Measurements from ENCODE around the gene FAM3D. TPM values are rescaled to one million over a fixed set of nuclear protein-coding genes. Genes with fewer than 3 reads are reported as not detected.

Gene FAM3D
- total RNA-seq, 1 donor from 2014 or later = not detected

DNA sequence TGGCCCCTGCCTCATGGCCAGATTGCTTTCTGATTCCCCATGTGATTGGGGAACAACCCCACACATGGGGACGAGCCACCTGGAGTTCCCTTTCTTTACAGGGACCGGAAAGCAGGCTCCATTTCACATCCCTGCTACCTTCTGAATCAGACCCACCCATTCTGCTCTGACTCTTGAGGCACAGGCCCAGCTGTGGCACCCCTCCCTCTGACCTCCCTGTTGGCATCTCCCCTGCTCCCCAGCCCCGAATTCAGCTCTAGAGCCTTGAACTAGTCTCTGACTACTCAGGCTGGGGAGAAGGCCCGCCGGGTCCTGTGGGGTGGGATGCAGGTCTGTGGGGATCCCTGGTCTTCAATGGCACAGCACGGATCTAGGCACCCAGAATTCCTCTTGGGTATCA, 12.1 kb downstream of the FAM3D start:
- Mint-ChIP-seq H3K4me1 (ENCODE audit: low read depth) (peaks cover 3% of the 10 kb centered on the region), H3K4me3 (ENCODE audit: unreplicated experiment) (no peak overlapping the region), H3K9me3 (ENCODE audit: low read depth) (no peaks in the 10 kb centered on the region), H3K27me3 (ENCODE audit: low read depth) (peaks cover 15% of the 10 kb centered on the region), H3K36me3 (ENCODE audit: low read depth) (no peaks in the 10 kb centered on the region), H3K27ac (ENCODE audit: unreplicated experiment) (no peak overlapping the region)
- TF ChIP-seq, protein P1, sequence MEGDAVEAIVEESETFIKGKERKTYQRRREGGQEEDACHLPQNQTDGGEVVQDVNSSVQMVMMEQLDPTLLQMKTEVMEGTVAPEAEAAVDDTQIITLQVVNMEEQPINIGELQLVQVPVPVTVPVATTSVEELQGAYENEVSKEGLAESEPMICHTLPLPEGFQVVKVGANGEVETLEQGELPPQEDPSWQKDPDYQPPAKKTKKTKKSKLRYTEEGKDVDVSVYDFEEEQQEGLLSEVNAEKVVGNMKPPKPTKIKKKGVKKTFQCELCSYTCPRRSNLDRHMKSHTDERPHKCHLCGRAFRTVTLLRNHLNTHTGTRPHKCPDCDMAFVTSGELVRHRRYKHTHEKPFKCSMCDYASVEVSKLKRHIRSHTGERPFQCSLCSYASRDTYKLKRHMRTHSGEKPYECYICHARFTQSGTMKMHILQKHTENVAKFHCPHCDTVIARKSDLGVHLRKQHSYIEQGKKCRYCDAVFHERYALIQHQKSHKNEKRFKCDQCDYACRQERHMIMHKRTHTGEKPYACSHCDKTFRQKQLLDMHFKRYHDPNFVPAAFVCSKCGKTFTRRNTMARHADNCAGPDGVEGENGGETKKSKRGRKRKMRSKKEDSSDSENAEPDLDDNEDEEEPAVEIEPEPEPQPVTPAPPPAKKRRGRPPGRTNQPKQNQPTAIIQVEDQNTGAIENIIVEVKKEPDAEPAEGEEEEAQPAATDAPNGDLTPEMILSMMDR (IDR thresholded peaks at IDR 0.05) = no peak
- no peak for DNase-seq (ENCODE audit: low spot score)

DNA sequence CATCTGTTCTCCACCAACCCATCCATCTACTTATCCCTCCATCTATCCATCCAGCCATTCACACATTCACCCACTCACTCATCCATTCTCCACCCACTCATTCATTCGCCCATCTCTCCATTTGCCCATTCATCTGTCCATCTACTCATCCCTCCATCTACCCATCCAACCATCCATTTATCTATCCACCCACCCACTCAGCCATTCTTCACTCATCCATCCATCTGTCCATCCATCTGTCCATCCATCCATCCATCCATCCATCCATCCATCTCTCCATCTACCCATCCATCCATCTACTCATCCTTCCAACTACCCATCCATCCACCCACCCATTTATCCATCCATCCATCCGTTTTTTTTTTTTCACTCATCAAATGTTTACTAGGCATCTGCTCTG, 13.9 kb downstream of the FAM3D start:
- TF ChIP-seq, protein P1 (IDR thresholded peaks at IDR 0.05) = no peak
- Mint-ChIP-seq H3K9me3 (ENCODE audit: low read depth) (peaks cover 3% of the 10 kb centered on the region), H3K27me3 (ENCODE audit: low read depth) (peaks cover 15% of the 10 kb centered on the region), H3K4me3 (ENCODE audit: unreplicated experiment) (no peak overlapping the region), H3K36me3 (ENCODE audit: low read depth) (no peaks in the 10 kb centered on the region), H3K27ac (ENCODE audit: unreplicated experiment) (no peak overlapping the region), H3K4me1 (ENCODE audit: low read depth) (peaks cover 3% of the 10 kb centered on the region)
- DNase-seq (ENCODE audit: low spot score) = no peak

DNA sequence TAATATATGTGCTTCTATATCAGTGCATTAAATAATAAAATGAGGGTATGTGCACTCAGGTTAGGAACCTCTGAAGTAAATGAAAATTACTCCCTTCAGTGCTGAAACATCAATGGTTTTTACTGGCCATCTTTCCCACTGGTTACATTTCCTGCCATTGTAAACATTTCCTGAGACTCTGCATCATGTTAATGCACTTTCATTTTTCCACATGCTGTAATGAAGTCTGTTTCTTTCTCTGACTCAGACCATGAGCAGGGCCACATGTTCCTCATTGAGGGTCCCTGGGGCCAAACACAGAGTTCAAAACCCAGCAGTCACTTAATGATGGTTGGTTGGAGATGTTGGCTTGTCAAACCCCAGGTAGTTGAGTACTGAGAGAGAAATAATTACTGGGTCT, 15.3 kb downstream of the FAM3D start:
- Mint-ChIP-seq H3K4me3 (ENCODE audit: unreplicated experiment) (no peak overlapping the region), H3K27ac (ENCODE audit: unreplicated experiment) (no peak overlapping the region), H3K9me3 (ENCODE audit: low read depth) (peaks cover 3% of the 10 kb centered on the region), H3K4me1 (ENCODE audit: low read depth) (peaks cover 11% of the 10 kb centered on the region), H3K27me3 (ENCODE audit: low read depth) (peaks cover 10% of the 10 kb centered on the region), H3K36me3 (ENCODE audit: low read depth) (no peaks in the 10 kb centered on the region)
- DNase-seq (ENCODE audit: low spot score) = no peak
- TF ChIP-seq, protein P1 (IDR thresholded peaks at IDR 0.05) = no peak

DNA sequence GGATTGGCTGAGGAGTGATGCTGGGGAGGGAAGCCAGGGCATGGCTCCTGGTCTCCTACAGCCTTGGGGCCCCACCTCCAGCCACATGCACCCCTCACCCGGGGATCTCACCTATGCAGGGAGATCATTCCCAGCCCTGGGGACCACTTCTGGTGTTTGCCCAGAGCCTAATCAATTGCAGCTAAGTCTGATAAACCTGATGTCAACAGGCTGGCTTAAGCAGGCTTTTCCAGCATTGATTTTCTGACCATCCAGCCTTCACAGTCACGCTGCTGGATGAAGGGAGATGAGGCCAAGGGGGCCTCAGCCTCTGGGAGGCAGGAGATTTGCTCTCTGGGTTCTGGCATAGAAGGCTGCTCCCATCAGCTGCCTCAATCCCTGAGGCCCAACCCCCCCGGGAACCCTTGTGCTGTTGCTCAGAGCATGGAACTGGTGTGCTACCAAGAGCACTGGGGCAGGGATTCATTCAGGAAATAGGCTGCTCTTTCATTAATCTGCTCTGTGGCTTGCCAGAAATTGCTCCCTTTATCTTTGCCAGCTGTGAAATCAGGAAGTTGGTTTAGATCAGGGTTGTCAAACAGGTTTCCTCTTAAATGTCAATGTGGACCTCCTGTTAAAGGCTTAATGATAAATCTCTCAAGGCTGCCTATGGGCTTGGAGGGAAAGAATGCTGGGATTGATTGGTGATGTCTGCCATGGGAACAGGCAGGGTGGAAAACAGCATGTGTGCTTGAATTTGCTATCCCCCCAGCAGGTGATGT, 19.0 kb downstream of the FAM3D start:
- peaks cover 3% of the 10 kb centered on the region for H3K9me3 Mint-ChIP-seq (ENCODE audit: low read depth)
- no peaks in the 10 kb centered on the region for H3K36me3 Mint-ChIP-seq (ENCODE audit: low read depth)
- H3K4me3 Mint-ChIP-seq (ENCODE audit: unreplicated experiment) = no peak overlapping the region
- DNase-seq (ENCODE audit: low spot score) = no peak
- no peaks in the 10 kb centered on the region for H3K27me3 Mint-ChIP-seq (ENCODE audit: low read depth)
- H3K27ac Mint-ChIP-seq (ENCODE audit: unreplicated experiment) = no peak overlapping the region
- TF ChIP-seq, protein P1 (IDR thresholded peaks at IDR 0.05) = no peak
- peaks cover 13% of the 10 kb centered on the region for H3K4me1 Mint-ChIP-seq (ENCODE audit: low read depth)

DNA sequence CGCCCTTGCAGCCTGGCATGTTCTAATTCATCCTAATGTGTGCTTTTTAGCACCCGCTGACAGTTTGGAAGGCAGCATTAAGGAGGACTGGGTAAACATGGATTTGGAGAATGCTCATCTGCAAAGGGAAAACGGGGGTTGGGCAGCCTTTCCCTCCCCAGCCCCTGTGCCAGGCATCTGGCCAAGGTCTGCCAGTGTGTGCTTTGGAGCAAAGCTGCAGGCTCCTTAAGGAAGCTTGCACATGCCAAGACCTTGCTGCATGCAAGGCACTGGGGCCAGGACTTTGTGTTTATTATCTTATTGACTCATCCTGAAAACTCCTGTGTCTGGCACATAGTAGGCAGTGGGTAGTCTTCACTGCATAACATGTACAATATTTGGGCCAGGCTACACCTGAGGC, 20.1 kb downstream of the FAM3D start:
- peaks cover 3% of the 10 kb centered on the region for H3K9me3 Mint-ChIP-seq (ENCODE audit: low read depth)
- H3K36me3 Mint-ChIP-seq (ENCODE audit: low read depth) = no peaks in the 10 kb centered on the region
- DNase-seq (ENCODE audit: low spot score) = no peak
- TF ChIP-seq, protein P1 (IDR thresholded peaks at IDR 0.05) = no peak
- peaks cover 13% of the 10 kb centered on the region for H3K4me1 Mint-ChIP-seq (ENCODE audit: low read depth)
- peak overlapping the region; percentile 68 for H3K27ac Mint-ChIP-seq (ENCODE audit: unreplicated experiment)
- no peak overlapping the region for H3K4me3 Mint-ChIP-seq (ENCODE audit: unreplicated experiment)
- H3K27me3 Mint-ChIP-seq (ENCODE audit: low read depth) = no peaks in the 10 kb centered on the region

Measured in chondrocyte (in vitro differentiated cells).